Mesenchymal stem cell (in vitro differentiated cells and primary cell): ENCODE measurements around the gene SUGCT.
"Not testable (repeated sequence)": the region's sequence is repeated elsewhere in the genome, so short reads cannot be mapped to it uniquely, and the experiment has no call there.

Source experiments
- DNase-seq: peaks from one replicate; pipeline ENCODE4 v3.0.0-alpha.2; 2013
- H2AFZ ChIP-seq: one replicate; pipeline ENCODE4 v1.6.1; 2013; ENCODE audit warnings: low read depth, mild to moderate bottlenecking, control low read depth, inconsistent platforms, low read length, moderate library complexity
- H2AK5ac ChIP-seq: 2 replicates; pipeline ENCODE4 v1.6.1; 2013; ENCODE audit warnings: low read length, moderate library complexity, mild to moderate bottlenecking, inconsistent platforms; ENCODE audit not compliant: severe bottlenecking
- H2BK120ac ChIP-seq: one replicate; pipeline ENCODE4 v1.6.1; 2013; ENCODE audit warnings: low read depth, mild to moderate bottlenecking, inconsistent platforms, low read length, moderate library complexity
- H2BK12ac ChIP-seq, 2 experiments: one replicate each; pipeline ENCODE4 v1.6.1; 2013; ENCODE audit warnings: inconsistent platforms in 2 of 2, low read length in 2 of 2, mild to moderate bottlenecking in 2 of 2, moderate library complexity in 2 of 2, control low read depth in 1 of 2
- H2BK15ac ChIP-seq: one replicate; pipeline ENCODE4 v1.6.1; 2013; ENCODE audit warnings: mild to moderate bottlenecking, low read depth, inconsistent platforms; ENCODE audit not compliant: poor library complexity, severe bottlenecking
- H2BK5ac ChIP-seq: 2 replicates; pipeline ENCODE4 v1.6.1; 2013; ENCODE audit warnings: low read depth, mild to moderate bottlenecking, low read length, control low read depth, inconsistent platforms; ENCODE audit not compliant: poor library complexity, severe bottlenecking
- H3K14ac ChIP-seq, 2 experiments: one replicate each; pipeline ENCODE4 v1.6.1; 2013; ENCODE audit warnings: inconsistent platforms in 2 of 2, low read length in 2 of 2, control low read depth in 1 of 2, mild to moderate bottlenecking in 1 of 2, moderate library complexity in 1 of 2
- H3K18ac ChIP-seq, 2 experiments: one replicate each; pipeline ENCODE4 v1.6.1; 2013; ENCODE audit warnings: inconsistent platforms in 2 of 2, low read length in 2 of 2, control low read depth in 1 of 2, low read depth in 1 of 2, mild to moderate bottlenecking in 1 of 2
- H3K23ac ChIP-seq, 2 experiments: one replicate each; pipeline ENCODE4 v1.6.1; 2013; ENCODE audit warnings: inconsistent platforms in 2 of 2, low read length in 2 of 2, mild to moderate bottlenecking in 2 of 2, moderate library complexity in 2 of 2, control low read depth in 1 of 2
- H3K27ac ChIP-seq: 2 replicates; pipeline ENCODE4 v1.5.1; 2013; ENCODE audit warnings: mild to moderate bottlenecking, moderate library complexity, low read length, control low read depth, inconsistent platforms; ENCODE audit not compliant: poor library complexity, severe bottlenecking
- H3K27me3 ChIP-seq, 2 experiments: 2 replicates each; pipeline versions ENCODE4 v1.6.1 to v1.7.0; 2013; ENCODE audit warnings: low read length in 2 of 2, mild to moderate bottlenecking in 2 of 2, moderate library complexity in 2 of 2, control low read depth in 1 of 2, inconsistent platforms in 1 of 2; ENCODE audit not compliant: control insufficient read depth in 1 of 2, insufficient read depth in 1 of 2
- H3K36me3 ChIP-seq, 2 experiments: 2 replicates each; pipeline versions ENCODE4 v1.6.1 to v1.7.0; 2013; ENCODE audit warnings: low read length in 2 of 2, control low read depth in 1 of 2, inconsistent platforms in 1 of 2, low read depth in 1 of 2, mild to moderate bottlenecking in 1 of 2; ENCODE audit not compliant: insufficient read depth in 2 of 2, control insufficient read depth in 1 of 2
- H3K4ac ChIP-seq, 2 experiments: one replicate each; pipeline ENCODE4 v1.6.1; 2013; ENCODE audit warnings: inconsistent platforms in 2 of 2, low read length in 2 of 2, mild to moderate bottlenecking in 2 of 2, moderate library complexity in 2 of 2, control low read depth in 1 of 2, low read depth in 1 of 2
- H3K4me1 ChIP-seq: 2 replicates; pipeline ENCODE4 v1.6.1; 2013; ENCODE audit warnings: low read depth, low read length, control low read depth; ENCODE audit not compliant: control insufficient read depth, insufficient read depth
- H3K4me2 ChIP-seq: 2 replicates; pipeline ENCODE4 v1.6.1; 2013; ENCODE audit warnings: low read length, mild to moderate bottlenecking, inconsistent platforms; ENCODE audit not compliant: poor library complexity, severe bottlenecking
- H3K4me3 ChIP-seq, 2 experiments: 2 replicates each; pipeline versions ENCODE4 v1.5.1 to v1.7.0; 2013; ENCODE audit warnings: low read length in 2 of 2, mild to moderate bottlenecking in 2 of 2, control low read depth in 1 of 2, low read depth in 1 of 2; ENCODE audit not compliant: insufficient read depth in 1 of 2
- H3K79me1 ChIP-seq: replicated peaks from 2 replicates; pipeline ENCODE4 v1.6.1; 2013; ENCODE audit warnings: mild to moderate bottlenecking, control low read depth, low read length, inconsistent platforms; ENCODE audit not compliant: poor library complexity, severe bottlenecking
- H3K9ac ChIP-seq: 2 replicates; pipeline ENCODE4 v1.7.0; 2013; ENCODE audit warnings: mild to moderate bottlenecking, low read length, moderate library complexity
- H3K9me3 ChIP-seq: 2 replicates; pipeline ENCODE4 v1.7.0; 2013; ENCODE audit warnings: mild to moderate bottlenecking, low read length; ENCODE audit not compliant: control insufficient read depth
- H4K8ac ChIP-seq: one replicate; pipeline ENCODE4 v1.6.1; 2013; ENCODE audit warnings: inconsistent platforms, mild to moderate bottlenecking, low read length, moderate library complexity
- H4K91ac ChIP-seq: one replicate; pipeline ENCODE4 v1.6.1; 2013; ENCODE audit warnings: mild to moderate bottlenecking, low read length, inconsistent platforms
- WGBS: methylation state at CpG from one replicate; pipeline ENCODE4 v1.1.7; 2013; ENCODE audit warnings: mixed read lengths; 5-methylcytosine and 5-hydroxymethylcytosine counted together

The SUGCT gene

GRCh38 chr7:40117199-40117598 lies 17.6 kb upstream of the SUGCT start:
- H3K9me3 ChIP-seq, H3K4me1 ChIP-seq, H2AK5ac ChIP-seq, H3K9ac ChIP-seq, H4K91ac ChIP-seq, H2AFZ ChIP-seq, H3K36me3 ChIP-seq, H3K23ac ChIP-seq, H3K4me3 ChIP-seq, H3K4me2 ChIP-seq, H2BK5ac ChIP-seq, DNase-seq, H2BK12ac ChIP-seq, H2BK15ac ChIP-seq, H3K14ac ChIP-seq, H3K27me3 ChIP-seq, H2BK120ac ChIP-seq, H3K4ac ChIP-seq, H4K8ac ChIP-seq, H3K18ac ChIP-seq, H3K27ac ChIP-seq: not testable (repeated sequence)
- H3K79me1 ChIP-seq, result peaks cover 17% of the 10 kb centered on the region
- WGBS, result over 99% methylated on average over 7 of the region's 9 CpGs

- not testable (repeated sequence) for H3K4ac ChIP-seq, H2BK5ac ChIP-seq, H2BK120ac ChIP-seq, H3K4me2 ChIP-seq, H3K23ac ChIP-seq, H2BK15ac ChIP-seq, H2BK12ac ChIP-seq, H3K18ac ChIP-seq, H3K9me3 ChIP-seq, H3K4me3 ChIP-seq, H3K9ac ChIP-seq, H3K27me3 ChIP-seq, H4K91ac ChIP-seq, H3K14ac ChIP-seq, H4K8ac ChIP-seq, DNase-seq, H2AFZ ChIP-seq, H3K27ac ChIP-seq, H3K36me3 ChIP-seq, H2AK5ac ChIP-seq, H3K4me1 ChIP-seq
- 85% methylated on average over 7 of the region's 7 CpGs for WGBS
- H3K79me1 ChIP-seq, result peaks cover 19% of the 10 kb centered on the region
Observed at GRCh38 chr7:40118201-40118600, 16.6 kb upstream of the SUGCT start.

GRCh38 chr7:40120020-40120419 lies 14.8 kb upstream of the SUGCT start:
- Histone ChIP-seq H3K27me3 (no peaks in the 10 kb centered on the region), H2BK5ac (no peak overlapping the region), H3K4me1 (peaks cover 7% of the 10 kb centered on the region), H3K79me1 (peaks cover 16% of the 10 kb centered on the region), H3K4ac (no peak overlapping the region), H3K23ac (no peak overlapping the region), H4K91ac (no peak overlapping the region), H2BK12ac (no peak overlapping the region), H3K27ac (no peak overlapping the region), H3K4me3 (no peak overlapping the region), H3K18ac (no peak overlapping the region), H4K8ac (no peak overlapping the region), H3K14ac (no peak overlapping the region), H2BK15ac (no peak overlapping the region), H3K9me3 (no peaks in the 10 kb centered on the region), H3K36me3 (peaks cover 2 to 3% of the 10 kb centered on the region in 2 experiments), H3K4me2 (no peak overlapping the region), H2AK5ac (no peak overlapping the region), H3K9ac (no peak overlapping the region), H2BK120ac (no peak overlapping the region), H2AFZ (no peak overlapping the region)
- no peak for DNase-seq
- WGBS, result 82% methylated on average over 4 of the region's 5 CpGs

GRCh38 chr7:40122100-40122939 lies 12.5 kb upstream of the SUGCT start:
- H2BK15ac ChIP-seq, result not testable (repeated sequence)

More at GRCh38 chr7:40122100-40122939, 12.5 kb upstream of the SUGCT start:
- not testable (repeated sequence) for H3K14ac ChIP-seq, H3K9ac ChIP-seq, DNase-seq, H3K23ac ChIP-seq, H3K4me3 ChIP-seq, H3K18ac ChIP-seq, H3K4me2 ChIP-seq, H3K27me3 ChIP-seq, H2AFZ ChIP-seq, H3K27ac ChIP-seq, H2AK5ac ChIP-seq, H2BK5ac ChIP-seq, H2BK12ac ChIP-seq, H3K4ac ChIP-seq, H4K91ac ChIP-seq, H3K36me3 ChIP-seq, H3K4me1 ChIP-seq, H3K9me3 ChIP-seq, H2BK120ac ChIP-seq, H4K8ac ChIP-seq
- H3K79me1 ChIP-seq, result peaks cover 15% of the 10 kb centered on the region
- WGBS, result 97% methylated on average over 12 of the region's 14 CpGs
